HepG2 (cell line): ENCODE measurements around the gene SCP2. TPM values are rescaled to one million over a fixed set of nuclear protein-coding genes. Genes with fewer than 3 reads are reported as not detected.

Experiments
- ASH2L ChIP-seq: fragments of 300-600, 200-600 bp; sonication (generic); IDR thresholded peaks from 2 replicates; pipeline ENCODE4 v1.7.0; 2017; ENCODE audit warnings: low read depth, mild to moderate bottlenecking, moderate library complexity, mixed read lengths, low read length; ENCODE audit not compliant: insufficient read length
- FOXK2 ChIP-seq: fragments of 450-650 bp; IDR thresholded peaks from 2 replicates; pipeline ENCODE4 v1.6.1; 2016
- HMGXB4 ChIP-seq, 2 experiments: sonication (generic) in 1 of 2; formaldehyde crosslinking in 1 of 2; IDR thresholded peaks; 2 replicates each; pipeline versions ENCODE4 v1.4.0 to v1.6.1; 2018 to 2020; ENCODE audit warnings: missing genetic modification reagents in 2 of 2, borderline replicate concordance in 1 of 2, low read depth in 1 of 2, mild to moderate bottlenecking in 1 of 2, missing biosample characterization in 1 of 2
- KLF12 ChIP-seq: sonication (generic); formaldehyde crosslinking; IDR thresholded peaks from 2 replicates; pipeline ENCODE4 v1.4.0; 2020; ENCODE audit warnings: missing genetic modification reagents, borderline replicate concordance
- KLF15 ChIP-seq: sonication (generic); formaldehyde crosslinking; IDR thresholded peaks from 2 replicates; pipeline ENCODE4 v1.8.1; 2023; ENCODE audit warnings: borderline replicate concordance, mild to moderate bottlenecking, inconsistent platforms, missing genetic modification reagents, mixed read lengths
- MXD4 ChIP-seq: IDR thresholded peaks from 2 replicates; pipeline ENCODE4 v1.6.1; 2016; ENCODE audit warnings: mild to moderate bottlenecking, missing biosample characterization, missing genetic modification reagents
- PHF21A ChIP-seq: sonication (generic); formaldehyde crosslinking; IDR thresholded peaks from 2 replicates; pipeline ENCODE4 v1.5.0; 2020; ENCODE audit warnings: mild to moderate bottlenecking, missing genetic modification reagents
- POLR2AphosphoS2 ChIP-seq: IDR thresholded peaks from 2 replicates; pipeline ENCODE4 v1.6.1; 2011; ENCODE audit warnings: low read depth, low read length, improper control_type of control experiment
- RARG ChIP-seq: sonication (generic); formaldehyde crosslinking; IDR thresholded peaks from 2 replicates; pipeline ENCODE4 v1.4.0; 2020; ENCODE audit warnings: low read depth, mild to moderate bottlenecking, missing genetic modification reagents
- SP140L ChIP-seq: sonication (generic); formaldehyde crosslinking; IDR thresholded peaks from 2 replicates; pipeline ENCODE4 v1.4.0; 2020; ENCODE audit warnings: missing genetic modification reagents, borderline replicate concordance
- TEAD2 ChIP-seq: sonication (generic); formaldehyde crosslinking; IDR thresholded peaks from 2 replicates; pipeline ENCODE4 v1.9.0; 2021; ENCODE audit warnings: missing genetic modification reagents
- TOPORS ChIP-seq: sonication (generic); formaldehyde crosslinking; IDR thresholded peaks from 2 replicates; pipeline ENCODE4 v1.8.0; 2023; ENCODE audit warnings: mild to moderate bottlenecking, missing genetic modification reagents
- UBTF ChIP-seq: sonication (generic); formaldehyde crosslinking; IDR thresholded peaks from 2 replicates; pipeline ENCODE4 v1.4.0; 2020; ENCODE audit warnings: mild to moderate bottlenecking, missing genetic modification reagents
- ZNF10 ChIP-seq: sonication (generic); formaldehyde crosslinking; IDR thresholded peaks from 2 replicates; pipeline ENCODE4 v1.4.0; 2020; ENCODE audit warnings: mild to moderate bottlenecking, low read depth, missing genetic modification reagents, borderline replicate concordance
- ZNF121 ChIP-seq: sonication (generic); formaldehyde crosslinking; IDR thresholded peaks from 2 replicates; pipeline ENCODE4 v1.5.0; 2020; ENCODE audit warnings: mild to moderate bottlenecking, missing genetic modification reagents
- ZNF44 ChIP-seq: sonication (generic); formaldehyde crosslinking; IDR thresholded peaks from 2 replicates; pipeline ENCODE4 v1.5.1; 2020; ENCODE audit warnings: mild to moderate bottlenecking, missing genetic modification reagents
- ZNF549 ChIP-seq: sonication (generic); formaldehyde crosslinking; IDR thresholded peaks from 2 replicates; pipeline ENCODE4 v1.5.0; 2020; ENCODE audit warnings: missing genetic modification reagents
- ZNF782 ChIP-seq: sonication (generic); formaldehyde crosslinking; IDR thresholded peaks from 2 replicates; pipeline ENCODE4 v1.4.0; 2020; ENCODE audit warnings: missing genetic modification reagents, mild to moderate bottlenecking, borderline replicate concordance
- polyA plus RNA-seq, 8 experiments: library from polyadenylated mRNA; depleted of rRNA in 3 of 8; stranded (reverse) in 7 of 8; unstranded in 1 of 8; fragments of >200 nt; fragmentation: Illumina TruSeq in 4 of 8; extraction: Trizol in 4 of 8; gene quantifications; 2 replicates each; pipeline versions ENCODE4 v1.2.1 to v1.2.3, GENCODE V29; 2011 to 2016; ENCODE audit warnings: low read depth in 4 of 8, missing spikeins in 1 of 8, mixed read lengths in 1 of 8; ENCODE audit not compliant: insufficient read depth in 1 of 8
- total RNA-seq, 5 experiments: library from RNA; depleted of rRNA; stranded (reverse); fragments of >200 nt; fragmentation: Illumina TruSeq; extraction: Trizol; gene quantifications; 2 replicates each; pipeline ENCODE4 v1.2.3, GENCODE V29; 2016; ENCODE audit warnings: low read depth in 1 of 5
- TF ChIP-seq, protein P1 (sequence below): IDR thresholded peaks from 2 replicates; pipeline ENCODE4 v1.6.1; 2016; ENCODE audit warnings: missing compliant biosample characterization, missing genetic modification reagents, borderline replicate concordance
- TF ChIP-seq, protein P2 (sequence below): IDR thresholded peaks from 2 replicates; pipeline ENCODE4 v1.6.1; 2016; ENCODE audit warnings: low read depth, control low read depth
- TF ChIP-seq, protein P3 (sequence below): sonication (generic); formaldehyde crosslinking; IDR thresholded peaks from 2 replicates; pipeline ENCODE4 v1.5.0; 2020; ENCODE audit warnings: mild to moderate bottlenecking, missing genetic modification reagents, moderate library complexity

SCP2 gene
- total and polyA plus RNA-seq, 2 of the 13 experiments (the other 11 are each of a cell fraction or from before 2014, with no cell fraction given) = 59.0 to 133 TPM

DNA sequence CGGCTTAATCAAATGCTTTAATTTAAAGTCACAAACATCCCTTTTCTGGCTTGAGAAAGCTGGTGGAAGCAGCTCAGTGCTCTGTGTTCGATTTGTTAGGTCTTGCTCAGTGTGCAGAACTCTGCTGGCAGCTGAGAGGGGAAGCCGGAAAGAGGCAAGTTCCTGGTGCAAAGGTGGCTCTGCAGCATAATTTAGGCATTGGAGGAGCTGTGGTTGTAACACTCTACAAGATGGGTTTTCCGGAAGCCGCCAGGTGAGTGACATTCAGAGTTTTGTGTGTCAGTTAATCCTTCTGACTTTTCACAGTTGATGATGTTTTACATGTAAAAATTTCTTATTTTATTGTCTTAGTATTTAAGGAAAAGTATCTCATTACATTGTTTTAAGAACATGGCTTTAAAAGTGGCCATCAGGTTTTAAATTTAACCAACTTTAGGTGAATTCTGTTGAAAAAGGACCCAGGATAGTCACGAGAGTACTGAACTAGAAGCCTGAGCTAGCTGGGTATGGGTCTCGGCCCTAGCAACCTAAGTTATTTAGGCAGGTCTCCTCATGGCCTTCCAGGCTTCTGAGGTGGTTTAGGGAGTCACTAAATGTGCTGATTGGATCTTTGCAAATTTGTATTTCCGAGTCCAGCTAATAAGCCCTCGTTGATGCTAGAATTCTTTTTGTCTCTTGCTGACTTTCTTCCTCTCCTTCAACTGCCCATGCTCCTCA is 87.9 kb downstream of the SCP2 start (continued):
- no peak for TF ChIP-seq ZNF10 (CRISPR knock-in tag)
- TF ChIP-seq ZNF549 = no peak
- TF ChIP-seq, protein P1, sequence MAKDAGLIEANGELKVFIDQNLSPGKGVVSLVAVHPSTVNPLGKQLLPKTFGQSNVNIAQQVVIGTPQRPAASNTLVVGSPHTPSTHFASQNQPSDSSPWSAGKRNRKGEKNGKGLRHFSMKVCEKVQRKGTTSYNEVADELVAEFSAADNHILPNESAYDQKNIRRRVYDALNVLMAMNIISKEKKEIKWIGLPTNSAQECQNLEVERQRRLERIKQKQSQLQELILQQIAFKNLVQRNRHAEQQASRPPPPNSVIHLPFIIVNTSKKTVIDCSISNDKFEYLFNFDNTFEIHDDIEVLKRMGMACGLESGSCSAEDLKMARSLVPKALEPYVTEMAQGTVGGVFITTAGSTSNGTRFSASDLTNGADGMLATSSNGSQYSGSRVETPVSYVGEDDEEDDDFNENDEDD (CRISPR knock-in tag) = no peak
- peak; percentile 57; the same call in 1 of the 2 replicates for TF ChIP-seq MXD4 (CRISPR knock-in tag)
- TF ChIP-seq ZNF44 = 0 out of 2 replicates have a peak, but pooled peaks have one; percentile 39
- no peak for TF ChIP-seq UBTF (CRISPR knock-in tag)
- TF ChIP-seq KLF15 (CRISPR knock-in tag) = no peak
- no peak for TF ChIP-seq ZNF121 (CRISPR knock-in tag)
- TF ChIP-seq TOPORS (CRISPR knock-in tag) = no peak
- no peak for TF ChIP-seq TEAD2
- no peak for TF ChIP-seq ZNF782 (CRISPR knock-in tag)
- TF ChIP-seq RARG = no peak
- no peak for TF ChIP-seq FOXK2
- TF ChIP-seq HMGXB4 (CRISPR knock-in tag; IDR thresholded peaks at IDR 0.05; ENCODE audit: borderline replicate concordance in 1 of 2, low read depth in 1 of 2) = peak in 1 of 2 experiments; percentile 50; a peak in 1 of 4 replicates
- TF ChIP-seq SP140L (CRISPR knock-in tag) = peak; percentile 82; the same call in 1 of the 2 replicates
- TF ChIP-seq, protein P2, sequence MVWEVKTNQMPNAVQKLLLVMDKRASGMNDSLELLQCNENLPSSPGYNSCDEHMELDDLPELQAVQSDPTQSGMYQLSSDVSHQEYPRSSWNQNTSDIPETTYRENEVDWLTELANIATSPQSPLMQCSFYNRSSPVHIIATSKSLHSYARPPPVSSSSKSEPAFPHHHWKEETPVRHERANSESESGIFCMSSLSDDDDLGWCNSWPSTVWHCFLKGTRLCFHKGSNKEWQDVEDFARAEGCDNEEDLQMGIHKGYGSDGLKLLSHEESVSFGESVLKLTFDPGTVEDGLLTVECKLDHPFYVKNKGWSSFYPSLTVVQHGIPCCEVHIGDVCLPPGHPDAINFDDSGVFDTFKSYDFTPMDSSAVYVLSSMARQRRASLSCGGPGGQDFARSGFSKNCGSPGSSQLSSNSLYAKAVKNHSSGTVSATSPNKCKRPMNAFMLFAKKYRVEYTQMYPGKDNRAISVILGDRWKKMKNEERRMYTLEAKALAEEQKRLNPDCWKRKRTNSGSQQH (CRISPR knock-in tag) = peak; percentile 74; the same call in 1 of the 2 replicates
- TF ChIP-seq ASH2L = peak; percentile 42
- TF ChIP-seq, protein P3, sequence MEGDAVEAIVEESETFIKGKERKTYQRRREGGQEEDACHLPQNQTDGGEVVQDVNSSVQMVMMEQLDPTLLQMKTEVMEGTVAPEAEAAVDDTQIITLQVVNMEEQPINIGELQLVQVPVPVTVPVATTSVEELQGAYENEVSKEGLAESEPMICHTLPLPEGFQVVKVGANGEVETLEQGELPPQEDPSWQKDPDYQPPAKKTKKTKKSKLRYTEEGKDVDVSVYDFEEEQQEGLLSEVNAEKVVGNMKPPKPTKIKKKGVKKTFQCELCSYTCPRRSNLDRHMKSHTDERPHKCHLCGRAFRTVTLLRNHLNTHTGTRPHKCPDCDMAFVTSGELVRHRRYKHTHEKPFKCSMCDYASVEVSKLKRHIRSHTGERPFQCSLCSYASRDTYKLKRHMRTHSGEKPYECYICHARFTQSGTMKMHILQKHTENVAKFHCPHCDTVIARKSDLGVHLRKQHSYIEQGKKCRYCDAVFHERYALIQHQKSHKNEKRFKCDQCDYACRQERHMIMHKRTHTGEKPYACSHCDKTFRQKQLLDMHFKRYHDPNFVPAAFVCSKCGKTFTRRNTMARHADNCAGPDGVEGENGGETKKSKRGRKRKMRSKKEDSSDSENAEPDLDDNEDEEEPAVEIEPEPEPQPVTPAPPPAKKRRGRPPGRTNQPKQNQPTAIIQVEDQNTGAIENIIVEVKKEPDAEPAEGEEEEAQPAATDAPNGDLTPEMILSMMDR = no peak
- TF ChIP-seq KLF12 (CRISPR knock-in tag) = no peak
- peak; percentile 96 for TF ChIP-seq POLR2AphosphoS2
- peak; percentile 72 for TF ChIP-seq PHF21A (CRISPR knock-in tag)
